Myocyte (in vitro differentiated cells): ENCODE data around the gene GSG1L. TPM values are rescaled to one million over a fixed set of nuclear protein-coding genes. Genes with fewer than 3 reads are reported as not detected.
A peak's percentile ranks its signal among the peaks of the same experiment; 100 is the strongest.

Experiments used
- DNase-seq: peaks from one replicate; pipeline ENCODE4 v3.0.0-alpha.2; 2012; ENCODE audit warnings: low read depth
- total RNA-seq: library from RNA; depleted of rRNA; stranded (reverse); fragments of >200 nt; gene quantifications from 2 replicates; pipeline ENCODE4 v1.2.3, GENCODE V29; 2014

GSG1L gene
- total RNA-seq, 1 donor from 2014 or later = not detected

DNA sequence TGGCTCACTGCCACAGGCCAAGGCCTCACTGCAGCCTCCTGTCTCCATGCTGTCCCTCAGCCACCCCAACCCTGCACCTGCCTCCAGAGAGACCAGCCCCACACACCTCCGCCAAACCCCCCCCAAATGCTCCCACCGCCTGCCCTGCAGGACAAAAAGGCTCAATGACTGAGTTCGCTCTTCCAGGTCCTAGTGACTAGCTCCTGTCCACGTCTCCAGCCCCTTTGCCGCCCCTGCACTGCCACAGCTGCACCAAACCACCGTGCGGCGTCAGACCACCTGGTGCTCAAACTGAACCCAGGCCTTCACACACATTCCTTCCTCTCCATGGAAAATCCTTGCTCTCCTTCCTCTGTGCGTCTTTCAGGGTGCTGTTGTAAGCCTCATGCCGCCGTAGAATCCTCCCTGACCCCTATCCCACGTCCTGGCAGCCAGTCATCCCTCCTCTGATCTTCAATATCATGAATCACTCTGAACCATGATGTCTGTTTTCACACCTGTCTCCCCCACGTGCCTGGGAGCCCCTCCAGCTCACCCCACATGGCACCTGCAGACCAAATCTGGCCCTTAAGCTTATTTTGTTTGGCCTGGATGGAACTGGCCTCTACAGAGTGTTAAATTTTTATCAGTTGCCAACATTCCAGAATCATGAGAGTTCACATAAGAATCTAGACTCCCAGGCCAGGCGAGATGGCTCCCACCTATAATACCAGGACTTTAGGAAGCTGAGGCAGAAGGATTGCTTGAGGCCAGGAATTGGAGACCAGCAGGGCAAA, 4.3 kb upstream of the GSG1L start:
- peak; percentile 76 for DNase-seq

DNA sequence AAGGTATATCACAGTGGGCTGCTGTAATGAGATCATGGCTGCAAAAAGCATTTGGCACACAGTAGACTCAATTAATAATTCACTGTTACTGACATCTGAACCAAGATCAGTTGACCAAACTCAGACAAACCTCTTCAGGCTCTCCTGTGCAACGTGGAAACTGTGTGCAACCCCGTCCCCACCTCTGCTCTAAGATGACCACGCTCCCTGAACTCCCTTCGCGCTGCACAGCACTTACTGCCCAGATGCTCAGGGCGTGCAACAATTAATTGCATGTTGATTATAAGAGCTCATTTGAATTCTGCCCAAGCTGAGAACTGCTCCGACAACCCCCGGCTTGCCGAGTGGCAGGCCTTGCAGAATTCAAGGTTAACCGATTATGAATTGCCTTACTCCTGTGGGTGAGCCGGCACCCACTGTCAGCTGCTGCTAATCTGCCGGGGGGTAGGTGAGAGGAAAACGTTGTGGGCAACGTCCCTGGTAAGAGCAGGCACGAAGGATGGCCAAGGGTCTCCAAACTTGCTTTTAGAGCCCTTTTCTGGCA, 1.3 kb upstream of the GSG1L start:
- no peak for DNase-seq

DNA sequence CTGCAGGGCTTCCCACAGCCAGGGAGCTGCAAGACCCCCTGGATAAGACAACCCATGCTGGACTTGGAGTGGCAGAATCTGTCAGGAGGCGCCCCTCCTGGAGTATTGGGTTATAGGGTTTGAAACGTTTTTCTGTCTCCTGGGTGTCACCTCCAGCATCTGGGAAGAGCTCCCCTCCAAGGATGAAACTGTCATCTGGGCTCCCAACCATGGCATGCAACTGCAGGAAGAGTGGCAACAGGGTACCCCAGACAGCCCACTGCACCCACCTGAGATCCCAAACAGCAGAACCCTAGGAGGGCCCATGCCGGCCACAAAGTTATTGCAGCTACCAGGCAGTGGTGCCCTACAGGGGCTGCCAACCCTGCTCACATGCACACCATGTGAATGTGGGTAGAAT, 636 bp upstream of the GSG1L start:
- no peak for DNase-seq

DNA sequence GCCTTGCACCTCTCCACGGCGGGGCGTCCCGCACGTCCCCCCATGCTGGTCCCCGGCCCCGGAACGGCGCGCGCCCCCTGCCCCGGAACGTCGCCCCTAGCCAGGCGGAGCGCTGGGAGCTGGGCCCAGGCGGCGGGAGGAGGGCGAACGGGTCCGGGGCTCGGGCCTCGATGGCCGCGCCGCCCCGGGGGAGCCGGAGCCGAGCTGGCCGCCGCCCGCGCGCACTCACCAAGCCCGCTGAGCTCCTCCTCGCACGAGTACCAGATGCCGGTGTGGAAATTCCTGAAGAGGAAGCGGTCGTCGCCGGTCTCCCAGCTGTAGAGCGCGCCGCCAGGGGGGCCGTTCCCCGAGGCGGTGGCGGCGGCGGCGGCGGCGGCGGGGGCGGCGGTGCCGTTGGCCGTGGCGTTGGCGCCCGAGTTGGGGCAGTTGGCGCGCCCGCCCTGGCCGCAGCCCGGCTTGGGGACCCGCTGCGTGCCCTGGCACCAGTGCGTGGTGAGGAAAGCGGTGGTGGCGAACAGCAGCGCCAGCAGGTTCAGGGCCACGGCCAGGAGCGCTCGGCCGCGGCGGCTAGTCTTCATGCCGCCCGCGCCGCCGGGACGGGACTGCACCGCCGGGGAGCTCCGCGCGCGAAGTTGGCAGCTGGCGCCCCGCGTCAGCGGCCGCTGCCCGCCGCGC, 530 bp downstream of the GSG1L start:
- peak; percentile 26 for DNase-seq

DNA sequence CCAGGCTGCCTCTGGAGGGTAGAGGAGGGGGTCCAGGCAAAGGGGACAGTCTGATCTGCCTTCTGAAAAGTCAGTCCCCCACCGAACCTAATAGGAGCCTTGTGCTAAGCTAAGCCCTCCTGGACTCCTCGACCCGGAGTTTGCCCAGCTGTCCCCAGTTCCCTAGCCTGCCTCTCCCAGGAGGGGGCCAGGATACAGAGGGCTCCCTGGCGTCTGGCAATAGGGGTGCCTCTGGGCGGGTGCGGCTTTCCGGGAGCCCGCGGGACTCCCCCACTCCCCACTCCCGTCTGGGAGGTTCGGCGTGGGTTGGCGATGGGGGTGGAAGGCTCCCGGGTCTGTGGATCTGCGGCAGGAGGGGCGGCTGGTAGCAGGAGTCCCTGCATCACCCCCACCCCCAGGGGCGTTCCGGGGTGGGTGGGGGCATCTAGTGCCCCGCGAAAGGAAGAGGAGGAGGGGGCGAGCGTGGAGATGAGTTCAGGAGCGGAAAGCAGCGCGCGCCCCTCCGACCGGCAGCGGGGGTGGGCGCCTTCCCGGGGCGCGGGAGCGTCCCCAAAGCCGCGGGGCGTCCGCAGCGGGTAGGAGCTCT, 1.2 kb downstream of the GSG1L start:
- DNase-seq = no peak

DNA sequence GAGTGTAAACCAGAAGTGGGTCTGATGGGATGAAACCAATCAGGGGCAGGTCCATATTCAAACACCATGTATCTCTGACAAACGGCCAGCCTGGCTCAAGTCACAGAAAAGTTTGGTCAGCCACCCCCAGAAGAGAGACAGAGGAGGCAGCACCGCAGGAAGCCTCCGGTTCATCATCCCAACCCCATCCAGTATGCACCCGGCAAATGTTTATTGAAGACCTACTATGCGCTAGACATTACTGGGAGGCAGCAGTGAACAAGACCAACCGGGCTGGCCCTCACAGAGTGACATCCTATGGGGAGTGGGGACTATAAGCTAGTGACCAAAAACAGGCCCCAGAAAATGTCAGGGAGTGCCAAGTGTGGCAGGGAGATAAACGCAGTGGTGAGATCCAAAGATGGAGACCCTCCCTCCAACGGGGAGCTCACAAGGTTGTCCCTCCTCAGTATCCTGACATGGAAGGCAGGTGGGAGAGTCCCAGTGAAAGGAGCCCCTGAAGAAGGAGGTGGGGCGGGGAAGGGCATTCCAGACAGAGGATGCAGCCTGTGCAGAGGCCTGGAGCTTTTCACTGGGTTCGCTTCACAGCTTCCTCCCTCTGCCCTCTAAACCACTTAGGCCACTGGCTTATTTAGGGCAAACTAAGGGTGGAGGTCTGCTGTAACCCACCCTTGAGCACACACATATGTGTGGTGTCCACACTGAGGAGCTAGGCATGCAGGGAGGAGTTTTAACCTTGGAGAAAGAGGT, 2.0 kb downstream of the GSG1L start:
- no peak for DNase-seq

DNA sequence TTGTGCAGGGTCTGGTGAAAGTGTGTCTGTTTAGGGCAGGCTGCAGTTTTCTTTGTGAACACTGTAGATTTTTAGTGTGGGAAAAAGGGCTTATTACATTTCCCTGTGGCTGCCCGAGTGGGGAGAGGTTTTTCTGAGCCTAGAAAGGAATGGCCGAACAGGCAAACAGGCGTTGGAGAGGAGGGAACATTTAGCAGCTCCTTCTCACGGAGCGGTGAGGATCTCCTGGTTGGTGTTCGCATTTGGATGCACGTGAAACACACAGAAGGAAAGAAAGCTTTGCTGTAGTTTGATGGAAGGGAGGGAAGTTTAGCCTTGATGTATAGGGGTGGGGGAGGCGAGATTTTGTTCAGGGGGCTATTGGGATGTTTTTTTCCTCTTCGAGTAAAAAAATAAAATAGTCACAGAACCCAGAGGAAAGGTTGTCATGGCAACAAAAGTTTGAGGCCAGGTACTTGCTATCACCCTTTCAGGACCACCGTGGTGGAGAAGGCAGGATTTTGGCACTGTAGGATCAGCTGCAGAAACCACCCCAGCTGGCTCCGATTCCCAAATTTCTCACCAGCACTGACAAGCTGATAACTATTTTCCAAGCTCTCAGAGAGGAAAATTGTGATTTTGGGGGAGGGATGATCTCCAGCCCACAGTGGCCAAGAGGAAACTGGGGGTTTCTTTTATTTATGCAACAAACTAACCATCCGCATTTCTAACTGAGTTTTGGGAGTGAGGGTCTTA, 3.5 kb downstream of the GSG1L start:
- no peak for DNase-seq

DNA sequence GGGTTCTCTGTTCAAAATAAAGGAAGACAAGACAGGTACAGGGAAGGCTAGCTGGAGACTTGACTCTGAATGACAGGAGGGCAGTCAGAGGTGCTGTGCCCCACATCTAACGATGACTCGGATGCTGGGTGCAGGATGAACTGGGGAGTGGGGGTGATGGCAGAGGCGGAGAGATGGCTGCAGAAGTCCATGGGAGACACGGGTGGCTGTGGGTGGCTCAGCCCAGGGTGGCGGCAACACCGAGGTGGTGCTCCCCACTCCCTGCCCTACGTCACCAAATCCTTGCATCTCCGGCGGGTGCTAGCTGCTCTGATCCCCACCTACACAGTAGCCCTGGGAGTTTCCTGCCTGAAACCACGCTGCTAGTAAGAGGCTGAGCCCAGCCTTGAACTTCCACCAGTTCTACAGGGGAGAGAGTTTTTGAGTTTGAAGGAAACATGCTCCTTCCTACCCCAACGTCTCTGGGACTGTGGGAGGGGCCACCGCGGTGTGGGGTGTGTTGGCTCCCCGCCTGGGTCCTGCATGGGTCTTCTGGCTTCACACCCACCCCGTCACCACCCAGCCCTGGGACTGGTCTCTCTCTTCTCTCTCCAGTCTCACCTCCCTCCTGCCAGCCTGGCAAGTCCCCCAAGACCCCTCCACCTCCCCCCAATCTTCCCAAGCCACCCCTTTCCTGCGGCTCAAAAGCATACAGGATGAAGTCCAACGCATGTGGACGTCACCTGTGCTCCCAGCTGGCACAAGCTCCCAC, 4.5 kb downstream of the GSG1L start:
- no peak for DNase-seq

DNA sequence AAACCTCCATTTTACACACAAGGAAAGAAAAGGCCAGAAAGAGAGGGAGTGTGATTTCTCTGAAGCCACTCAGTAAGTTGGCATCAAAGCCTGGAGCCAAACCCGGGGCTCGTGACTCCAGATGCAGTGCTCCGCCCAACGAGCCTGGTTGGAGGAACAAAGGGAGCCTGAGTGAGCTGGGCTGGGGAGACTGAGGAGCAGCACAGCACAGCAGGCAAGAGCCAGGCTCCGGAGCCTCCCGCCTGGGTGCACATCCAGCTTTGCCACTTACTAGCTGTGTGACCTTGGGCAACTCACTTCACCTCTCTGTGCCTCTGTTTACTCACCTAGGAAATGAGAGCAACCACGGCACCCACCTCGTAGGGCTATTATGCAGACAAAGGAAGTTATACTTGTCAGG, 5.6 kb downstream of the GSG1L start:
- DNase-seq = no peak

DNA sequence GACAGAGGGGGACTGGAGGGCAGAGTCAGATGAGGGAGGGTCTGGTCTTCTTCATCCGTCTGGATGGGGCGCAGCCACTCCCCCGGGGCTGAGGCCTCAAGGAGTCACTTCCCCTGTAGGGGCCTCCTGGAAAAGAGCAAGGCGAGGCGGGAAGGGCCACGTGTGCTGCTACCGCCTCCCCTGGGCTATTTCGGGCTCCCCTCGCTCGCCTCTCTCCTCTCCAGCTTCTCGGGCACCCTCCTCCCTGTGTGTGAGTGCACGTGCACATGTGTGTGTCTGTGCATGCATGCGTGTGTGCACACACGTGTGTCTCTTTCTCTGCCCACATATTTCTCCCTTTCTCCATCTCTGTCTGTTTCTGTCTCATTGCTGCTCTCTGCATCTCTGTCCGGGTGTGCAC, 10.1 kb downstream of the GSG1L start:
- no peak for DNase-seq

DNA sequence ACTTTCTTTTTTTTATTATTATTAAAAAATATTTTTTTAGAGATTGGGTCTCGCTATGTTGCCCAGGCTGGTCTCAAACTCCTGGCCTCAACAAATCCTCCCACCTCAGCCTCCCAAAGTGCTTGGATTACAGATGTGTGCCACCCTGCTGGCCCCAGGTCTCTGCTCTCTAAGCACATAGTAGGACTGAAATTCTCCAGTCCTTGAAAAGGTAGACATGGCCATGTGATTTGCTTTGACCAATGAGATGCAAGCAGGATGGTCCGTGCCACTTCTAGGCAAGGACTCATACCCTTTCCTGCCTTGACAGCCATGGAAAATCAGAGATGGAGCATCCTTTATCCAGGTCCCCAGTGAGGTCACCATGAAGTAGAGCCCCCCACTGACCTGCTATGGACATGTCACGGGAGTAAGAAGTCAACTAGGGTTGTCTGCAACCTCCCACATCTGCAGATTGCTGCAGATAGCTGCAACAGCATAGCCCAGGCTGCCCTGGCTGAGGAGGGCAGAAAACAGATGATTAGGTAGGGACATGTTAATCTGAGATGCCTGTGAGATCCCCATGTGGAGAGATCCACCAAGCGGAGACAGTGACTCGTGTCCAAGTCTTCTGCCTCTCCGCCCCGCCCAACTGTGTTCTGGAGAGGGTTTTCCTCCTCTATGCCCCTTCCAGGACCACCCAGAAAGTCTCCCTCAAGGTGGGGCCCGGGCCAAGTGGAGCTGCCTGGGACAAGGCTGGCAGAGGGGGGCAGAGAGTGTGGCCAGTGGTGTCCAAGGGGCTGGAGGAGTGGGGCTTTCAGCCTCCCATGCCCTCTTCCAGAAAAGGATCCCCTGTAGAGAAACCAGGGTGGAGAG, 11.0 kb downstream of the GSG1L start:
- no peak for DNase-seq

DNA sequence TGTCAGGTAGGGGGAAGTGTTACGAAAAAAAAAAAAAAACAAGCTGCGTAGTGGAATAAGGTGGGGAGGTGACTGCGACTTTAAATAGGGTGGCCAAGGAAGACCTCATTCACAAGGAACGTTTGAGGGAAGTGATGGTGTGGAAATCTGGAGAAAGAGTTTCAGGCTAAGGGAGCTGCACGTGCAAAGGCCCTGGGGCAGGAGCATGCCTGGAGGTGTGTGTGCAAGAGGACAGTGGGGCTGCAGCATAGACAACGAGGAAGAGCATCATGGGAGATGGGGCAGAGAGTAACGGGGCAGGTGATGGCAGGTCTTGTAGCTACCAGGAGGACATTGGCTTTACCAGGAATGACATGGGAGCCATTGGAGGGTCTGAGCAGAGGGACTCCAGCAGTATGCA, 12.0 kb downstream of the GSG1L start:
- DNase-seq = no peak

DNA sequence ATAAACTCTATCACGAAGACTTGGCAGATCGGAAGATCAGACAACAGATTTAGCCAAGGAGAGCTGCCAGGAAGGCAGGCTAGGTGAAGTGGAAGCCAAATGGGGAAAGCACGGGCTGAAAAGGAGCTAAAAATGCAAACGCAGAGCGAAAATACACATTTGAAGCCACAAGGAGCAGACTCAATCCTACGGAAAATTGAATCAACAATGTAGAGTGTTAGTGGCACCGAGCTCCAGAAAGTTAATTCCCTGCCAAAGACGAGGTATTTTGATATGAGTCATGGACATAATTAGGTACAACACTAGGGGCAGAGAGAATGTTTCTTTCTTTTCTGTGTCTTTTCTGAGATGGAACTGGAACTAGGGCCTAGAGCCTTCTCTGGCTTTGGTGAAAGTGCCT, 20.7 kb downstream of the GSG1L start:
- DNase-seq = peak; percentile 31

DNA sequence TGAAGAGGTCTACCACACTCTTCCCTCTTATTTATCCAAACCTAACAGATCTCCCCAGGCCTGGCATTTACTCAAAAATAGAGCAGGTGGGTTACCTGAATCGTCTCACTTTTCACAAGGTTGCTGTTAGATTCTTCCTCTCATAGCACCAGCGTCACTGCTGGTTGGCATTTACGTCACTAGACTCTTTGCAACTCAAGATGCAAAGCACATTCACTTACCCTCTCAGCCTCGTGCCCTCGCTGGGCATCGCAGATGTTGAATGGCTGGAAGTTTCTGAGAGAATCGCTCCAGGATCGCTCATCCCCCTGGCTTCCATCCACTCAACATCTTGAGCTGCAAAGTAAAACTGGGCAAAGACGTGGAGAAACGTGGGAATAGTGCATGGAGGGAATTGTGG, 21.9 kb downstream of the GSG1L start:
- DNase-seq = no peak

DNA sequence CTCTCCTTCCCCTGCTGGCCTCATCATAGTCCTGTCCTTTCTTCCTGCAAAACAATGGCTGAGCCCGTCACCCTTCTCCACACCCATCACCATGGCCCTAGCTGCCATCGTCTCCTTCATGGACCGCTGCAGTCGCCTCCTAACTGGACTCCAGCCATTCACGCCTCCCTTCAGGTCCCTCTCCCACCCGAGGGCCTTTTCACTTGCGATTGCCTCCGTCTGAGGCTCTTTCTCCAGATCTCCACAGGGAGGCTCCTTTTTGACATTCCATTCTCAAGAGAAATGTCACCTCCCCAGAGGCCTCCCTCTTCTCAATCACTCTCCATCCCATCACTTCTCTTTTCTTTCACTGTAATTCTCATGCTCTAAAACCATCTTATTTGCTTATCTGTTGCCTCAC, 23.5 kb downstream of the GSG1L start:
- DNase-seq = no peak

DNA sequence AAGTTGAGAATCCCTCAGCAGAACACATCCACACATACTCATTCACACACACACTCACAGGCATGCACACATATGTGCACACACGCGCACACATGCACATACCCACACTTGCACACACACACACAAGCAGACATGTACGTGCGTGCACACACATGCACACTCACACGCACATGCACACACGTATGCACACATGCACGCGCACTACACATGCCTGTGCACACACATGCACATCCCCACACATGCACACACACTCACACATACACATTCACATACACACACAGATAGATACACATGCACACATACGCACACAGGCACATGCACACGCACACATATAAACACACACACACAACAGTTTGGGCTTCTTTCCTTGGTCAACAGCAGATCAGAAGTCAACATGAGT, 24.0 kb downstream of the GSG1L start:
- DNase-seq = no peak

DNA sequence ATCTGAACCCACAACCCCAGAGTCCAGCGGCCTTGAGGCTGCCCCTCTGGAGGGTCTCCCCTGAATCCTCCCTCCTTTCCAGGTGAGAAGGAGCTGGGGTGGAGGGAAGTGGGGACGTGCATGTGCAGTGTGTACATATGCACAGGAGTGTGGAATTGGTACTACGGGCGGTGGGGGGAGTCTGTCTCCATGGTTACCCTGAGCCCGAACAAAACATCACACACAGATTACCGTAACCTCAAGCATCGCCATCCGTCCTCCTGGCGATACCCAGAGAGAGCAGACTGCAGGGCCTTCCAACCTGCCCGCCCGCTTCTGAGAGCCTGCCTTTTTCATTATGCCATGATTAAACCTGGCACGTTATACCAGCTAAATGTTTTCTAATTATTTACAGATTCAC, 25.1 kb downstream of the GSG1L start:
- DNase-seq = no peak

DNA sequence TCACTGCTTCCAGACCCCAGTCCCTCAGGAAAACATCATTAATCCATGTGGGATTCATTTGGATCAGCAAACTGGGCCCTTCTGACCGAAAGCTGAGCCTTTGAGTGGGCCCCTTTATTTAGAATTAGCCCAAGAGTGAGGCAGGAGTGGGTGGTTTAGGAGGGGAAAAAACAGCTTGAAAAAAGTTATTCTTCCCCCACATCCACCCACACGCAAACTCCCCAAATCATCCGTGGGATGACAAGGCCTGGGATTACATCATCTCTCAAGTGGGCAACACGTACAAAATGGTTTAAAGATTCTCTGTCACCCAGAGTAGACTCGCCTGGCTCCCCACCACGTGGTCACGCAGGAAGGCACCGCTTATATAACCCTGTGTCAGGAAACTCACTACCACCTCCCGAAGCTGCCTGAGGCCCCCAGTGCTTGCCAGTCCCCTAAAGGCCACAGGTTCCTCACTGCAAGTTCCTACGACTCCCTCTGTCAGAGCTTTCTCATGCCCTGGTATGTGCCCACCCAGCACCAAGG, 27.6 kb downstream of the GSG1L start:
- DNase-seq = no peak

DNA sequence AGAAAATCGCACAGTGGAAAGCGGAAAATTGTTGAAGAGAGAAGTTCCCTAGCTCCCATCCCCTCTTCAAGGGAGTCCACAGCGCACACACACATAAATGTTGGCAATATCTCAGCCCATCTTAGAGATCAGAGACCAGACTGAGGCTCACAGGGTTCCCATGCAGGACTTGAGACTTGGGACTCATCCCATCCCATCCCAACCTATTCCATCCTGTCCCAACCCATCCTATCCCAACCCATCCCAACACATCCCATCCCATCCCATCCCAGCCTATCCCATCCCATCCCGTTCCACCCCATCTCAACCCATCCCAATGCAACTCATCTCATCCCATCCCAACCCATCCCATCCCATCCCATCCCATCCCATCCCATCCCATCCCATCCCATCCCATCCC, 29.6 kb downstream of the GSG1L start:
- DNase-seq = no peak
